ENCODE measurements around the gene MDFI. TPM values are rescaled to one million over a fixed set of nuclear protein-coding genes. Genes with fewer than 3 reads are reported as not detected.

Gene MDFI
- total and polyA plus RNA-seq, 9 of the 15 experiments (the other 6 are each of a cell fraction or from before 2014, with no cell fraction given) = not detected

DNA sequence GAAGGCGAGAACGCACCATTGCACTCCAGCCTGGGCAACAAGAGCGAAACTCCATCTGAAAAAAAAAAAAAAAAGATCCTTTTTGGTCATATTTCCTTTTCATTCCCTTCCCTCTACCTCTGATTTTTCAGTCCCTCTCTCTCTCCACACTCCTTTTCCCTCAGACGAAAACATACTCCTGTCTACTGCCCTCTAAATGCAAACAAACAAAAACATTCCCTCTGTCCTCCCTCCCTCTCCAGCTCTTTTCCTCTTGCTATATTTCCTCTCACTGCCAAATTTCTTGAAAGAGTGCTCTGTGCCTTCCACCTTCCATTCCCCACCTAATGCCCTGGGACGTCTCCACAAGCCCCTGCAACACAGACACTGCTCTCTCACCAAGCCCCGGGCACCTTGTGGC lies 14.9 kb upstream of the MDFI start:
- ATAC-seq (no peak), FAIRE-seq (no peak), DNase-seq (ENCODE audit: extremely low read depth in 1 of 4, low spot score in 3 of 4) (no peak)
- 7% methylated on average over 3 of the region's 6 CpGs for WGBS (ENCODE audit: insufficient coverage, low coverage, missing lambda C conversion rate)
- Histone ChIP-seq H3K9me1 (ENCODE audit: control insufficient read depth, insufficient read depth, low read length) (no peaks in the 10 kb centered on the region), H3K9me3 (replicated peaks; ENCODE audit: control insufficient read depth, insufficient read depth, low read depth, low read length) (0 out of 2 replicates have a peak, but pooled peaks cover 3% of the 10 kb centered on the region), H3K36me3 (ENCODE audit: control insufficient read depth, insufficient read depth, low read length) (no peaks in the 10 kb centered on the region), H4K20me1 (replicated peaks; ENCODE audit: control insufficient read depth, insufficient read depth, low read length) (peaks cover 6% of the 10 kb centered on the region; the same call in 1 of the 2 replicates), H3K4me2 (ENCODE audit: insufficient read depth, low read length) (no peak overlapping the region), H2AFZ (ENCODE audit: low read depth, low read length) (no peak overlapping the region), H3K9ac (ENCODE audit: insufficient read depth in 1 of 2, low read depth in 2 of 2, low read length in 2 of 2) (no peak overlapping the region), H3K27ac (ENCODE audit: extremely low read depth, low read depth, low read length) (no peak overlapping the region), H3K27me3 (ENCODE audit: control insufficient read depth in 2 of 2, insufficient read depth in 2 of 2, low read length in 2 of 2) (peaks cover 31 to 61% of the 10 kb centered on the region in 2 experiments), H3K4me3 (no peak overlapping the region), H3K4me1 (replicated peaks in 1 of 2; ENCODE audit: control insufficient read depth in 2 of 2, insufficient read depth in 2 of 2, low read length in 2 of 2) (no peaks in the 10 kb centered on the region), H3K79me2 (ENCODE audit: control insufficient read depth, insufficient read depth, low read length) (no peaks in the 10 kb centered on the region)
- ChIA-PET CTCF (ENCODE audit: low intra/inter-chr PET ratio) (no interaction called here), POLR2A (interaction anchor here (0.7 kb wide), 1 partner anchor 65 kb away, joined by 3 read pairs; no protein-coding TSS in a partner anchor)
- TF ChIP-seq RBM25 (IDR thresholded peaks at IDR 0.05; ENCODE audit: low read depth, low read length, severe bottlenecking) (no peak), POLR3A (IDR thresholded peaks at IDR 0.05; ENCODE audit: borderline replicate concordance, extremely low read depth, insufficient read depth, insufficient read length) (no peak), ZNF507 (tag; conservative IDR thresholded peaks at IDR 0.05) (no peak)
- intact Hi-C loops (cut with micrococcal nuclease) (no loop called here), in situ Hi-C loops (cut with MboI) (no loop called here)
- BruUV-seq (replicated peaks) = no TSS peak

DNA sequence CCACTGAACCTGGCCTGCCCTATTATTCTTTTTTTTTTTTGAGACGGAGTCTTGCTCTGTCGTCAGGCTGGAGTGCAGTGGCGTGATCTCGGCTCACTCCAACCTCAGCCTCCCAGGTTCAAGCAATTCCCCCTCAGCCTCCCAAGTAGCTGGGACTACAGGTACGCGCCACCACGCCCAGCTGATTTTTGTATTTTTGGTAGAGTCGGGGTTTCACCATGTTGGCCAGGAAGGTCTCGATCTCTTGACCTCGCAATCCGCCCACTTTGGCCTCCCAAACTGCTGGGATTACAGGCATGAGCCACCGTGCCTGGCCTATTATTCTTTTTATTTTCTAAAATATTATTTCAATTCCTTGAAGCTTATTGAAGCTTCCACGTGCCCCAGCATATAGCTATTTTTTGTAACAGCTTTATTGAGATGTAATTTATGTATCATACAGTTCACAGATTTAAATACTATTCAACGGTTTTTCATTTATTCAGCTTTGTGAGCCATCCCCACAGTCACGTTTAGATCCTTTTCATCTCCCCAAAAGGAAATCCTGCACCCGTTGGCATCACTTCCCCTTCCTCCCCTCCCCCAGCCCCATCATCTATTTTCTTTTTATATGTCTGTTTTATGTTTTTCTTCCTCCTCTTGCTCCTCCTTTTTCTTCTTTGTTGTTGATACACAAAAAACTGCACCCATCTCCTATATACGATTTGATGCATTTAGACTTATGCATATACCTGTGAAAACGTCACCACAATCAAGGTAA lies 13.5 kb upstream of the MDFI start:
- no peak overlapping the region for H2AFZ ChIP-seq (ENCODE audit: low read depth, low read length)
- H3K27ac ChIP-seq (ENCODE audit: extremely low read depth, low read depth, low read length) = no peak overlapping the region
- FAIRE-seq (no peak), ATAC-seq (no peak), DNase-seq (ENCODE audit: extremely low read depth in 1 of 4, low spot score in 3 of 4) (no peak)
- ChIA-PET CTCF (ENCODE audit: low intra/inter-chr PET ratio) (no interaction called here), POLR2A (interaction anchor here (0.8 to 1.0 kb wide), 2 partner anchors 9 to 11 kb away, joined by 4 read pairs; no protein-coding TSS in a partner anchor)
- WGBS (ENCODE audit: insufficient coverage, low coverage, missing lambda C conversion rate) = 2% methylated on average over 18 of the region's 18 CpGs
- no TSS peak for BruUV-seq (replicated peaks)
- intact Hi-C loops (cut with micrococcal nuclease) (no loop called here), in situ Hi-C loops (cut with MboI) (no loop called here)
- peaks cover 6% of the 10 kb centered on the region; the same call in 1 of the 2 replicates for H4K20me1 ChIP-seq (replicated peaks; ENCODE audit: control insufficient read depth, insufficient read depth, low read length)
- no peaks in the 10 kb centered on the region for H3K4me1 ChIP-seq (replicated peaks in 1 of 2; ENCODE audit: control insufficient read depth in 2 of 2, insufficient read depth in 2 of 2, low read length in 2 of 2)
- no peaks in the 10 kb centered on the region for H3K9me1 ChIP-seq (ENCODE audit: control insufficient read depth, insufficient read depth, low read length)
- 0 out of 2 replicates have a peak, but pooled peaks cover 3% of the 10 kb centered on the region for H3K9me3 ChIP-seq (replicated peaks; ENCODE audit: control insufficient read depth, insufficient read depth, low read depth, low read length)
- no peaks in the 10 kb centered on the region for H3K36me3 ChIP-seq (ENCODE audit: control insufficient read depth, insufficient read depth, low read length)
- H3K27me3 ChIP-seq (ENCODE audit: control insufficient read depth in 2 of 2, insufficient read depth in 2 of 2, low read length in 2 of 2) = peaks cover 34 to 65% of the 10 kb centered on the region in 2 experiments
- no peak overlapping the region for H3K4me2 ChIP-seq (ENCODE audit: insufficient read depth, low read length)
- H3K9ac ChIP-seq (ENCODE audit: insufficient read depth in 1 of 2, low read depth in 2 of 2, low read length in 2 of 2) = no peak overlapping the region
- H3K4me3 ChIP-seq = no peak overlapping the region
- H3K79me2 ChIP-seq (ENCODE audit: control insufficient read depth, insufficient read depth, low read length) = no peaks in the 10 kb centered on the region
- TF ChIP-seq LEF1 (IDR thresholded peaks at IDR 0.05) (no peak), NR2C2 (CRISPR knock-in tag; IDR thresholded peaks at IDR 0.05) (no peak), NR2C2 (tag; IDR thresholded peaks at IDR 0.05) (no peak), ZNF445 (CRISPR knock-in tag; IDR thresholded peaks at IDR 0.05; ENCODE audit: low read depth) (no peak), MEF2A (IDR thresholded peaks at IDR 0.05; ENCODE audit: control insufficient read depth, low read depth, low read length) (no peak)
- TF ChIP-seq, protein P1, sequence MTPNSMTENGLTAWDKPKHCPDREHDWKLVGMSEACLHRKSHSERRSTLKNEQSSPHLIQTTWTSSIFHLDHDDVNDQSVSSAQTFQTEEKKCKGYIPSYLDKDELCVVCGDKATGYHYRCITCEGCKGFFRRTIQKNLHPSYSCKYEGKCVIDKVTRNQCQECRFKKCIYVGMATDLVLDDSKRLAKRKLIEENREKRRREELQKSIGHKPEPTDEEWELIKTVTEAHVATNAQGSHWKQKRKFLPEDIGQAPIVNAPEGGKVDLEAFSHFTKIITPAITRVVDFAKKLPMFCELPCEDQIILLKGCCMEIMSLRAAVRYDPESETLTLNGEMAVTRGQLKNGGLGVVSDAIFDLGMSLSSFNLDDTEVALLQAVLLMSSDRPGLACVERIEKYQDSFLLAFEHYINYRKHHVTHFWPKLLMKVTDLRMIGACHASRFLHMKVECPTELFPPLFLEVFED (CRISPR knock-in tag; conservative IDR thresholded peaks at IDR 0.05) = no peak
